Fibroblast of lung (primary cell): ENCODE results near the gene HOXA1. TPM values are rescaled to one million over a fixed set of nuclear protein-coding genes. Genes with fewer than 3 reads are reported as not detected.
A peak's percentile ranks its signal among the peaks of the same experiment; 100 is the strongest.

Source experiments
- DNase-seq, 2 donors: peaks; one replicate each; pipeline versions ENCODE4 v3.0.0 to v3.0.0-alpha.2; 2010; ENCODE audit warnings: low read depth in 2 of 2
- H2AFZ ChIP-seq: 2 replicates; pipeline ENCODE4 v1.5.1; 2012; ENCODE audit warnings: low read length, control low read depth, inconsistent platforms
- H3K27ac ChIP-seq: 2 replicates; pipeline ENCODE4 v1.5.1; 2011; ENCODE audit warnings: low read length, control low read depth; ENCODE audit not compliant: insufficient read depth
- H3K27me3 ChIP-seq: 2 replicates; pipeline ENCODE4 v1.5.1; 2011; ENCODE audit warnings: mild to moderate bottlenecking, low read length; ENCODE audit not compliant: control insufficient read depth, insufficient read depth
- H3K36me3 ChIP-seq: 2 replicates; pipeline ENCODE4 v1.5.1; 2011; ENCODE audit warnings: low read length; ENCODE audit not compliant: control insufficient read depth, insufficient read depth
- H3K4me1 ChIP-seq: 2 replicates; pipeline ENCODE4 v1.5.1; 2011; ENCODE audit warnings: low read length; ENCODE audit not compliant: control insufficient read depth, insufficient read depth; ENCODE audit errors: extremely low read depth
- H3K4me2 ChIP-seq: 2 replicates; pipeline ENCODE4 v1.5.1; 2011; ENCODE audit warnings: low read length, control low read depth; ENCODE audit not compliant: insufficient read depth; ENCODE audit errors: extremely low read depth
- H3K4me3 ChIP-seq, 4 experiments: fragments of 200-600 bp in 1 of 4; sonication (generic) in 1 of 4; replicated peaks in 1 of 4; 2 replicates each; pipeline ENCODE4 v1.5.1; 2011 to 2016; ENCODE audit warnings: low read length in 4 of 4, low read depth in 3 of 4, mild to moderate bottlenecking in 3 of 4, control low read depth in 2 of 4, inconsistent platforms in 1 of 4, mixed read lengths in 1 of 4; ENCODE audit not compliant: insufficient read depth in 1 of 4; ENCODE audit errors: control extremely low read depth in 1 of 4
- H3K79me2 ChIP-seq: 2 replicates; pipeline ENCODE4 v1.5.1; 2012; ENCODE audit warnings: mild to moderate bottlenecking, low read length, inconsistent platforms; ENCODE audit not compliant: control insufficient read depth, insufficient read depth
- H3K9ac ChIP-seq: 2 replicates; pipeline ENCODE4 v1.5.1; 2011; ENCODE audit warnings: mild to moderate bottlenecking, low read length, control low read depth; ENCODE audit not compliant: insufficient read depth
- H3K9me3 ChIP-seq: 2 replicates; pipeline ENCODE4 v1.5.1; 2012; ENCODE audit warnings: low read depth, low read length; ENCODE audit not compliant: control insufficient read depth, insufficient read depth
- H4K20me1 ChIP-seq: 2 replicates; pipeline ENCODE4 v1.5.1; 2011; ENCODE audit warnings: low read length; ENCODE audit not compliant: control insufficient read depth, insufficient read depth; ENCODE audit errors: extremely low read depth
- EZH2 ChIP-seq: IDR thresholded peaks from 2 replicates; pipeline ENCODE4 v1.5.1; 2012; ENCODE audit warnings: low read length, control low read depth, mild to moderate bottlenecking; ENCODE audit errors: missing control alignments
- polyA plus RNA-seq, 2 donors: library from polyadenylated mRNA; depleted of rRNA in 1 of 2; stranded (reverse) in 1 of 2; unstranded in 1 of 2; fragments of >200 nt; gene quantifications; 2 replicates each; pipeline ENCODE4 v1.2.1, GENCODE V29; 2011 to 2012; ENCODE audit warnings: missing spikeins in 1 of 2
- total RNA-seq: library from RNA; depleted of rRNA; stranded (reverse); fragments of >200 nt; gene quantifications from 2 replicates; pipeline ENCODE4 v1.2.1, GENCODE V29; 2014
- TF ChIP-seq, protein P1 (sequence below), 2 donors: IDR thresholded peaks in 1 of 2; conservative IDR thresholded peaks in 1 of 2; 1 replicate in 1 of 2; 2 replicates in 1 of 2; pipeline ENCODE4 v1.5.1; 2011 to 2012; ENCODE audit warnings: low read length in 2 of 2, control low read depth in 1 of 2, inconsistent platforms in 1 of 2, low read depth in 1 of 2, mild to moderate bottlenecking in 1 of 2

The HOXA1 gene
- total and polyA plus RNA-seq, 2 donors (not counting 1 experiment from before 2014, with no cell fraction given) = 0.50 to 0.83 TPM

- Histone ChIP-seq H4K20me1 (no peaks in the 10 kb centered on the region), H3K27me3 (no peaks in the 10 kb centered on the region), H3K79me2 (peaks cover 22% of the 10 kb centered on the region), H2AFZ (no peak overlapping the region), H3K9me3 (no peaks in the 10 kb centered on the region), H3K27ac (peak overlapping the region; percentile 74), H3K9ac (peak overlapping the region; percentile 42), H3K4me1 (peaks cover 24% of the 10 kb centered on the region), H3K36me3 (no peaks in the 10 kb centered on the region), H3K4me2 (peak overlapping the region; percentile 90), H3K4me3 (peak overlapping the region; percentile 25 to 57 (median 36))
- TF ChIP-seq, protein P1, sequence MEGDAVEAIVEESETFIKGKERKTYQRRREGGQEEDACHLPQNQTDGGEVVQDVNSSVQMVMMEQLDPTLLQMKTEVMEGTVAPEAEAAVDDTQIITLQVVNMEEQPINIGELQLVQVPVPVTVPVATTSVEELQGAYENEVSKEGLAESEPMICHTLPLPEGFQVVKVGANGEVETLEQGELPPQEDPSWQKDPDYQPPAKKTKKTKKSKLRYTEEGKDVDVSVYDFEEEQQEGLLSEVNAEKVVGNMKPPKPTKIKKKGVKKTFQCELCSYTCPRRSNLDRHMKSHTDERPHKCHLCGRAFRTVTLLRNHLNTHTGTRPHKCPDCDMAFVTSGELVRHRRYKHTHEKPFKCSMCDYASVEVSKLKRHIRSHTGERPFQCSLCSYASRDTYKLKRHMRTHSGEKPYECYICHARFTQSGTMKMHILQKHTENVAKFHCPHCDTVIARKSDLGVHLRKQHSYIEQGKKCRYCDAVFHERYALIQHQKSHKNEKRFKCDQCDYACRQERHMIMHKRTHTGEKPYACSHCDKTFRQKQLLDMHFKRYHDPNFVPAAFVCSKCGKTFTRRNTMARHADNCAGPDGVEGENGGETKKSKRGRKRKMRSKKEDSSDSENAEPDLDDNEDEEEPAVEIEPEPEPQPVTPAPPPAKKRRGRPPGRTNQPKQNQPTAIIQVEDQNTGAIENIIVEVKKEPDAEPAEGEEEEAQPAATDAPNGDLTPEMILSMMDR (conservative IDR thresholded peaks at IDR 0.05 in 1 of 2, IDR thresholded peaks at IDR 0.05 in 1 of 2; ENCODE audit: low read depth in 1 of 2, low read length in 2 of 2) = no peak
- no peak for TF ChIP-seq EZH2
- no peak for DNase-seq
Measured at GRCh38 chr7:27123477-27124053, 27.8 kb upstream of the HOXA1 start.

- H4K20me1 ChIP-seq = no peaks in the 10 kb centered on the region
- peak; percentile 54 to 72 for DNase-seq
- H2AFZ ChIP-seq = no peak overlapping the region
- no peak overlapping the region for H3K9ac ChIP-seq
- TF ChIP-seq, protein P1 (conservative IDR thresholded peaks at IDR 0.05 in 1 of 2, IDR thresholded peaks at IDR 0.05 in 1 of 2; ENCODE audit: low read depth in 1 of 2, low read length in 2 of 2) = no peak
- TF ChIP-seq EZH2 = no peak
- H3K27me3 ChIP-seq = no peaks in the 10 kb centered on the region
- peak overlapping the region; percentile 90 for H3K4me2 ChIP-seq
- peaks cover 27% of the 10 kb centered on the region for H3K4me1 ChIP-seq
- H3K36me3 ChIP-seq = no peaks in the 10 kb centered on the region
- H3K79me2 ChIP-seq = peaks cover 28% of the 10 kb centered on the region
- H3K9me3 ChIP-seq = no peaks in the 10 kb centered on the region
- H3K27ac ChIP-seq = peak overlapping the region; percentile 74
- H3K4me3 ChIP-seq = peak overlapping the region; percentile 6 to 57 (median 38)
Measured at GRCh38 chr7:27123007-27123476, 27.2 kb upstream of the HOXA1 start.

GRCh38 chr7:27122077-27122910 lies 26.5 kb upstream of the HOXA1 start:
- H3K27ac ChIP-seq = peak overlapping the region; percentile 74
- H3K4me2 ChIP-seq = peak overlapping the region; percentile 90
- TF ChIP-seq, protein P1 (conservative IDR thresholded peaks at IDR 0.05 in 1 of 2, IDR thresholded peaks at IDR 0.05 in 1 of 2; ENCODE audit: low read depth in 1 of 2, low read length in 2 of 2) = no peak
- TF ChIP-seq EZH2 = no peak
- no peaks in the 10 kb centered on the region for H3K9me3 ChIP-seq
- peaks cover 35% of the 10 kb centered on the region for H3K79me2 ChIP-seq
- H3K27me3 ChIP-seq = no peaks in the 10 kb centered on the region
- peak overlapping the region; percentile 35 for H3K9ac ChIP-seq
- H3K36me3 ChIP-seq = no peaks in the 10 kb centered on the region
- peak overlapping the region; percentile 35 to 57 (median 41) for H3K4me3 ChIP-seq
- H3K4me1 ChIP-seq = peaks cover 27% of the 10 kb centered on the region
- peak; percentile 41 to 42 for DNase-seq
- no peaks in the 10 kb centered on the region for H4K20me1 ChIP-seq
- no peak overlapping the region for H2AFZ ChIP-seq
